Activated B cell treated with CpG ODN at 0.5 μM for 24 hours (primary cell): ENCODE measurements around the gene LRRC45. TPM values are rescaled to one million over a fixed set of nuclear protein-coding genes. Genes with fewer than 3 reads are reported as not detected.

ENCODE experiments used
- ATAC-seq: fragments of 200-7000 bp; cut with Tn5 transposase; one replicate; pipeline ENCODE4 v1.10.0; 2021; ENCODE audit warnings: low read depth, mild to moderate bottlenecking, moderate library complexity
- CTCF ChIA-PET: fragments of 350-600 bp; sonication (Branson Sonifier 250); formaldehyde crosslinking; loops from one replicate; lab custom pipeline; 2021; ENCODE audit warnings: antibody characterized with exemption; lab: Charles Lee
- POLR2A ChIA-PET: fragments of 350-600 bp; sonication (Branson Sonifier 250); formaldehyde crosslinking; loops from one replicate; lab custom pipeline; 2021; ENCODE audit warnings: antibody characterized with exemption; lab: Charles Lee
- DNase-seq: peaks from one replicate; pipeline ENCODE4 v3.0.0; 2022
- H3K27ac Mint-ChIP-seq: one replicate; pipeline ENCODE4 v1.8.0; 2020; ENCODE audit warnings: mixed read lengths
- H3K27me3 Mint-ChIP-seq: one replicate; pipeline ENCODE4 v1.8.0; 2021; ENCODE audit warnings: mixed read lengths
- H3K36me3 Mint-ChIP-seq: one replicate; pipeline ENCODE4 v1.8.0; 2021; ENCODE audit warnings: low read depth, mixed read lengths
- H3K4me1 Mint-ChIP-seq: one replicate; pipeline ENCODE4 v1.8.0; 2021; ENCODE audit warnings: mixed read lengths
- H3K4me3 Mint-ChIP-seq: one replicate; pipeline ENCODE4 v1.8.0; 2020; ENCODE audit warnings: mild to moderate bottlenecking, mixed read lengths
- H3K9me3 Mint-ChIP-seq: one replicate; pipeline ENCODE4 v1.8.0; 2020; ENCODE audit warnings: mixed read lengths
- CTCF ChIP-seq: fragments of 200-600 bp; IDR thresholded peaks from one replicate; pipeline ENCODE4 v1.8.0; 2022; ENCODE audit warnings: antibody characterized with exemption, mild to moderate bottlenecking
- intact Hi-C: fragments of 100-400 bp; cut with micrococcal nuclease; formaldehyde crosslinking; loops from one replicate; pipeline ENCODE4 v1.15.1; 2024
- total RNA-seq: library from RNA; stranded (reverse); gene quantifications from 2 replicates; pipeline ENCODE4 v1.2.3, GENCODE V29; 2022

LRRC45 gene
- total RNA-seq, 1 donor from 2014 or later: 10.6 TPM

GRCh38 chr17:82050152-82050760 is 27.2 kb downstream of the LRRC45 start:
- H3K4me3 Mint-ChIP-seq: peak overlapping the region; percentile 83
- H3K36me3 Mint-ChIP-seq: peaks cover 21% of the 10 kb centered on the region
- ChIA-PET CTCF (interaction anchor here (1.2 to 1.7 kb wide), 2 partner anchors 13 to 19 kb away, joined by 3 to 4 read pairs; partner anchors contain the start of gene DCXR), POLR2A (interaction anchor here (0.6 to 4.2 kb wide), 4 partner anchors 13 to 294 kb away, joined by 3 to 30 read pairs (median 6); partner anchors contain the start of gene DCXR)
- peaks cover 17% of the 10 kb centered on the region for H3K4me1 Mint-ChIP-seq
- no peak for DNase-seq
- H3K27me3 Mint-ChIP-seq: no peaks in the 10 kb centered on the region
- H3K27ac Mint-ChIP-seq: no peak overlapping the region
- H3K9me3 Mint-ChIP-seq: no peaks in the 10 kb centered on the region
- no peak for ATAC-seq
- intact Hi-C loops: no loop called here
- no peak for TF ChIP-seq CTCF

GRCh38 chr17:82050761-82051641 is 27.9 kb downstream of the LRRC45 start:
- intact Hi-C loops: loop anchor here (1.0 kb wide), 3 partner anchors 14 to 47 kb away; partner anchors contain the start of genes DCXR, DUS1L and FASN
- peaks cover 24% of the 10 kb centered on the region for H3K36me3 Mint-ChIP-seq
- DNase-seq (no peak), ATAC-seq (peak; percentile 26)
- H3K4me1 Mint-ChIP-seq: peaks cover 17% of the 10 kb centered on the region
- H3K9me3 Mint-ChIP-seq: no peaks in the 10 kb centered on the region
- TF ChIP-seq CTCF: no peak
- H3K4me3 Mint-ChIP-seq: peak overlapping the region; percentile 83
- POLR2A ChIA-PET: interaction anchor here (1.4 to 4.2 kb wide), 5 partner anchors 13 to 28 kb away, joined by 3 to 30 read pairs (median 3); partner anchors contain the start of genes CENPX, DCXR and LRRC45
- CTCF ChIA-PET: interaction anchor here (1.7 kb wide), 1 partner anchor 13 kb away, joined by 4 read pairs; the partner anchor contains the start of gene DCXR
- H3K27me3 Mint-ChIP-seq: no peaks in the 10 kb centered on the region
- H3K27ac Mint-ChIP-seq: peak overlapping the region; percentile 78

GRCh38 chr17:82051776-82052637 is 28.9 kb downstream of the LRRC45 start, which contains the start of the genes GPS1 and RFNG:
Gene GPS1 (plus strand): TSS chr17:82051898. CDS start chr17:82051932, 34 bp downstream.
Gene RFNG (minus strand): TSS chr17:82051811. CDS start chr17:82051766, 45 bp downstream.
- ChIA-PET POLR2A (interaction anchor here (1.5 to 4.2 kb wide), 4 partner anchors 13 to 29 kb away, joined by 3 to 30 read pairs (median 5); partner anchors contain the start of genes CENPX, DCXR and LRRC45), CTCF (interaction anchor here (1.3 to 1.7 kb wide), 2 partner anchors 14 to 92 kb away, joined by 3 to 4 read pairs; partner anchors contain the start of gene DCXR)
- intact Hi-C loops: loop anchor here (1.0 kb wide), 3 partner anchors 13 to 46 kb away; partner anchors contain the start of genes DCXR, DUS1L and FASN
- Mint-ChIP-seq H3K4me3 (peak within 1 kb of the TSS; percentile 84), H3K9me3 (no peaks in the 10 kb centered on the region), H3K36me3 (peaks cover 30% of the 10 kb centered on the region), H3K4me1 (peaks cover 17% of the 10 kb centered on the region), H3K27me3 (no peaks in the 10 kb centered on the region), H3K27ac (peak within 1 kb of the TSS; percentile 78)
- ATAC-seq (peak; percentile 91), DNase-seq (peak; percentile 84)
- TF ChIP-seq CTCF: no peak

- ATAC-seq (no peak), DNase-seq (no peak)
- Mint-ChIP-seq H3K27ac (no peak overlapping the region), H3K27me3 (no peaks in the 10 kb centered on the region), H3K4me1 (peaks cover 17% of the 10 kb centered on the region), H3K9me3 (no peaks in the 10 kb centered on the region), H3K36me3 (peaks cover 29% of the 10 kb centered on the region), H3K4me3 (peak overlapping the region; percentile 71)
- POLR2A ChIA-PET: interaction anchor here (1.6 to 4.2 kb wide), 3 partner anchors 12 to 23 kb away, joined by 3 to 30 read pairs (median 7); partner anchors contain the start of gene DCXR
- CTCF ChIA-PET: interaction anchor here (1.3 kb wide), 1 partner anchor 93 kb away, joined by 3 read pairs; no protein-coding TSS in a partner anchor
- TF ChIP-seq CTCF: no peak
- intact Hi-C loops: no loop called here
These were observed 29.5 kb downstream of the LRRC45 start for GRCh38 chr17:82052638-82053059.
